Stimulated activated CD4-positive, alpha-beta T cell treated with anti-CD3 and anti-CD28 coated beads, Interleukin-12 subunit alpha, Interleukin-12 subunit beta, amount 100 ng/mL, for 4 hours (primary cell): ENCODE measurements around the gene PRLR.
"Not testable (repeated sequence)": the region's sequence is repeated elsewhere in the genome, so short reads cannot be mapped to it uniquely, and the experiment has no call there.

Experiments
- DNase-seq: peaks from one replicate; pipeline ENCODE4 v3.0.0-alpha.2; 2020

The PRLR gene

DNA sequence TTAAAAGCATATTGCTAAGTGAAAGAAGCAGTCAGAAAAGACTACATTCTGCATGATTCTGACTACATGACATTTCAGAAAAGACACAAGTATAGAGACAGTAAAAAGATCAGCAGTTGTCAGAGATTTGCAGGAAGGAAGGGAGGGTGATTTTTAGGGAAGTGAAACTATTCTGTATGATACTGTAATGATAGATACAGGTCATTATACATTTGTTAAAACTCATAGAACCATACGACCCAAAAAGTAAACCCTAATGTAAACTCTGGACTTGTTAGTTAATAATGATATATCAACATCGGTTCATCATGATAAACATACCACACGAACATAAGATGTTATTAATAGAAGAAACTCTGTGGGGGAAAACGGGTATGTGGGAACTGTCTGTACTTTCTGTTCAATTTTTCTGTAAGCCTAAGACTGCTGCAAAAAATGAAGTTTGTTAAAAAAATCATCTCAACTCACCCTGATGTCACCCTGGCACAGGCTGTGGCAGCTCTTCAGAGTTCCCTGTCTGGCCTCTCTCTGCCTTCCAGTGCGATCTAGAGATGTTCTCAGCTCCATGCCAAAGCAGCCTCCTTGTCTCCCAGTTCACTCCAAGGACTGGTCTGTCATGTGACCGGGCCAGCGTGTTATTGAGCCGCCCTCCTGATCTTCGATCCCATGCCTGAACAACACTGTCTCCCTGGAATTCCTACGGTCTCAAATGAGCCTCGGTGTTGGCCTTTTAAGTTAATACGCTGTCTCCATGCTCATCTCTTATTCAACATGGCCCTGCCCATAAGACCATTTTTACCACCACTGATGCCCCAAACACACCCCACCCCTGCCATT, 35.4 kb downstream of the PRLR start:
- no peak for DNase-seq

DNA sequence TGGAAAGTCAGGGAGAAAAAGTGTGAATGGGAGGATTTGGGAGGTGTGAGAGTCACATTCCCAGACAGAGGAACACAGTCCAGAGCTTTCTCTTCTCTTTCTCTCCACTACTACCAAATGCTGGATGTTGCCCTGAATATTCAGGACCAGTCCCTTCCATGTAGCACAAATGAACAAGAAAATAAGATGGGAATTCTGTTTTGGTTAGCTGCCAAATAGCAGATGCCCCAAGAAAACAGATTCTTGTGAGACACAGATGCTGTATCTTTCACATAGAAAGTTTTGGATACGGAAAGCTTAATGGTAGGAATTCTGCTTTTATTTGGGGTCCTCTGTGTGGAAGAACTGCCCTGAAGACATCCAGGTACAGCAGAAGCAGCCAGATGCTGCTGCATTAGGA, 37.8 kb downstream of the PRLR start:
- DNase-seq, result no peak

DNA sequence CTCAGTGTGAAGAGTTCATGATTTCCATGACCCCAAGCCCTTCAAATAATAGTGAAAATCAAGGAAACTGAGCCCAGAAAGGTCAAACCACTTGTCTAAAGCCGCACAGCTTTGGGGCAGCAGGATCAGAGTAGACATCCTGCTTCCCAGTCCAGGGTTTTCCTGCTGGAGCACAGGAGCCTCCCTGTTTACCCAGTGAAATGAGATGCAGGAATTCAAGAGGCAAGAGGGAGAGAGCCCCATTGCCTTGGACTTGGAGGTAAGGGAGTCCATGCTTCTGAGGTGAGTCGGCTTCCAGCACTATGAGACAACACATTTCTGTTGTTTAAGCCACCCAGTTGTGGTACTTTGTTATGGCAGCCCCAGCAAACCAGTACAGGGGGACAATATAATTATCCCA, 40.5 kb downstream of the PRLR start:
- DNase-seq, result not testable (repeated sequence)

DNA sequence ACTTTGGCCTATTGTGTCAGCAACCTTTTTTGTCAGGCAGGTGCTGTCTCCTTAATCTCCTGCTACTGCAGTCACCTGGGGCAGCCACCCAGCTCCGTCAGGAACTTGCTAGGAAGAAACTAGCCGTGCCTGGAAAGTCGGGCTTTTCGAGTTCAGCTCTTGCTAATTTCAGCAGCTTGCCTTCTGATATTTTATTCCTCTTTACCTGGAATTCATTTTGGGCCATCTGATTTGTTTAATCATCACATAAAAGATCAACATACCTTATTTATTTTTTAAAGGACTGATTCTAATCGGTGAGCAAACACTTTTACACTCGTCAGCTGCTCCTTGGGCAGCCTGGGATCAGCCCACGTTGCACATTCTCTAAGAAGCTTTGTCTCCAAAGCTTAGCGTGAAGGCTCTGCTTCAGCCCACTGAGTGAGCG, 42.2 kb downstream of the PRLR start:
- DNase-seq, result no peak

DNA sequence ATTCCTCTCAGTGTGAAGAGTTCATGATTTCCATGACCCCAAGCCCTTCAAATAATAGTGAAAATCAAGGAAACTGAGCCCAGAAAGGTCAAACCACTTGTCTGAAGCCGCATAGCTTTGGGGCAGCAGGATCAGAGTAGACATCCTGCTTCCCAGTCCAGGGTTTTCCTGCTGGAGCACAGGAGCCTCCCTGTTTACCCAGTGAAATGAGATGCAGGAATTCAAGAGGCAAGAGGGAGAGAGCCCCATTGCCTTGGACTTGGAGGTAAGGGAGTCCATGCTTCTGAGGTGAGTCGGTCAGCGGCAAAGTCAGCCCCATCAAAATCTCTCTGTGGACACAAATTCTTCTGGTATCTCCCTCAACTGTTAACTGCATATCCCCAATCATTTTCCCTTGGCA, 42.7 kb downstream of the PRLR start:
- DNase-seq, result not testable (repeated sequence)

DNA sequence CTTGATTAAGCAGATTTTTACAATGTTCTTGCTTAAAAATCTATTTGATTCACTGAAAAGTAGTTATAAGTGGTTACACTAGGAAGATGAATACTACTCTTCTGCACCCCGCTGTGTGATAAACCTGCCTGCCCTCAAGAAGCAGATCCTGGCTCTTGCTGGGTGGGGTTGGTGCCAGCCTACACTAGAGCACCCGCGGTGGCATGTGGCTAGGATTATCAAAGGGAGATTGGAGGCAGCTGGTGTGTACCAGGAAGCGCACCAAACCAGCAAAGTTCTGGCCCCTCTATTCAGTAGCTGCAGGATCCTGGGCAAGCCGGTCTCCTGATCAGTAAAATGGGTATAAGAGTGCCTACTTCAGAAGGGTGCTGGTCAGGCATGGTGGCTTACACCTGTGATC, 43.5 kb downstream of the PRLR start:
- no peak for DNase-seq

DNA sequence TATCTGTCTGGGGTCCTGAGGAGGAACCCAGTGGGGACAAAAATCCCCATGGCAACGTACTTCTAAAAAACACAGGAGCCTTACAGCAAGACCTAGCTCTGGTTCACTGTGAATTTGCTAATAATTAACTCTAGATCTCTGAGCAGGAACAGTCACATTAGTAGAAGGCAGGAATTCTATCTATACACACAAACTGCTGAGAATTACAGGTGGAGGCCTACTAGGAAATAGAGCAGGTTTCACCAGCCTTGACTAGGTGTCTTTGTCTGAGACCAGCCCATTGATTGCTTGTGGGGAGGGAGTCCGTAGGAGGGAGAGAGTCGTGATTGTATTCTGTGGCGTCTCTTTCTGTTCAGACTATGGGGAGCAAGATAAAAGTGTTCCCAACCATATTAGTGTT, 44.8 kb downstream of the PRLR start:
- no peak for DNase-seq

DNA sequence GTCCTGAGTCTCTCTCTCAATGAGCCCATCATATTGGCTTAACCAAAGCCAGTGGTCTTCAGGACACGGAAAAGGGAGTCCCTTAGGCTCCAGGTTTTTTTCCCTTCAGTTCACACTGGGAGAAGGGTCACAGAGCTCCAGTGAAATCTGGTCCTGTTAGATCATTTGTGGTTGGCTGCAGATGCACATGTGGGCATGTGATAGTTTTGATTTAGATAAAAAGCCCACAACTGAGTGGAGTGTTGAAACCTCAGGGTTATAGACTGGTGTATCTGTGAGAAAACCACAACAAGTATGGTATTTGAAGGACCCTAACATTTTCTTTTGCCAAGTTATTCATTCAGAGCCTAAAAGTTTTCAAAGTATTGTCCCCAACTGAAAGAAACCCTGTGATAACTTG, 46.7 kb downstream of the PRLR start:
- no peak for DNase-seq

DNA sequence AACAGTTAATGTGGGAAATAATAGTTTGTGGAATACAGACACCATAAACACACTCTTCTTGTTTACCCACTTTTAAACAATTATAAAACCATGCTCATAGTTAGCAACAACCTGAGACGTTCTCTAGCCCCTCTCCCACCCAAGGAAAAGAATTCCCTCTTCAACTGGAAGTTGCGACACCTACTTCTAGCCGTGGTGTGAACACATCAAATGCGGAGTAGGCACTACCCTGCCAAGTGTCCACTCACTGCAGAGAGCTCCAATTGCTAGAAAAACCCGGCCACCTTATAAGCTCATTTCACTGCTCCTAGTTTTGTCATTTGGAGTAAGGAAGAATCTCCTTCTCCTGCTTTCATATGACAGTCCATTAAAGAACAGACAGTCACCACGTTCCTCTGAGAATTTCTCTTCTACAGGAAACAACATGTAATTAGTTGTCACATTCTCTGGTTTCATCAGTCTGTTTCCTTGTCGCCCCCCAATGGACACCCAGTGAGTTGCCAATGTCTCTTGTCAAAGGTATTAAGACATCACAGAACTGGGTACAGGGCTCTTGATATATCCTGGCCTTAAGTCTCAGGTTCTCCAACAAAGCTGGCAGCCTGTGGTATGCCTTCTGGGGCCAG, 47.3 kb downstream of the PRLR start:
- peak; percentile 6 for DNase-seq

DNA sequence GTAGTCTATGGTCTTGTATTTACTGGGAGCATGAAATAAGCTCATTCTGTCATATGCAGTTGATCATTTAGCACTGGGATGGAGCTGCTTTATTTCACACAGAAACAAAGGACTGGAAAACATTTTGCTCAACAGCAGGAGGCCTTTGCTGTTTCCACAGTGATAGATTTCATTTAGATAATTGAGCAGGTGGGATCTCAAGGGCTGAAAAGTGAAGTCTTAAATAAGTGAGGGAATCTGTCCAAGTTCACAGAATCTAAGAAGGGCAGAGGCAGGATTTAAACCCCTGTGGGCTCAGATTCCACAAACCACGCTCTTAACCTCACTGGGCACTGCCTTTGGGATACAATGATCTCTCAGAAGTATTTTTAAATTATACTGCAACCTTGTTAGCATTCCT, 47.8 kb downstream of the PRLR start:
- DNase-seq, result no peak

DNA sequence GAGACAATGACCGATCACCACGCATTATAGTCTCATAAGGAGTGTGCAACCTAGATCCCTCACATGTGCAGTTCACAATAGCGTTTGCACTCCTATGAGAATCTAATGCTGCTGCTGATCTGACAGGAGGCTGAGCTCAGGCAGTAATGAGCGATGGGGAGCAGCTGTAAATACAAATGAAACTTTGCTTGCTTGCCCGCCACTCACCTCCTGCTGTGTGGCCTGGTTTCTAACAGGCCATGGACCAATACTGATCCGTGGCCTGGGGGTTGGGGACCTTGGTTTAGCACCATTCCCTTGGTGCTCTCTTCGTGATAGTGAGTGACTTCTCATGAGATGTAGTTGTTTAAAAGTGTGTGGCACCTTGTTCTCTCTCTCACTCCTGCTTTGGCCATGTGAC, 50.2 kb downstream of the PRLR start:
- no peak for DNase-seq

DNA sequence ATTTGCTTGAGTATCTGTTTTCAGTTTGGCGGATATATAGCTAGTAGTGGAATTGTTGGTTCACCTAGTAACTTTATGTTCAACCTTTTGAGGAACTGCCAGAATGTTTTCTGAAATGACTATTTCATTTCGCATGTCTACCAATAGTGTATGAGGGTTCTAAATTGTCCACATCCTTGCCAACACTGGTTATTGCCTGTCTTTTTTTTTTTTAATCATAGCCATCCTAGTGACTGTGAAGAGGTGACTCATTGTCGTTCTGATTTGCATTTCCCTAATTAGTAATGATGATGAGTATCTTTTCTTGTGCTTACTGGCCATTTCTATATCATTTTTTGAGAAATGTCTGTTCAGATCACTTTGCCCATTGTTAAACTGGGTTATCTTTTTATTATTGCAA, 52.5 kb downstream of the PRLR start:
- no peak for DNase-seq

DNA sequence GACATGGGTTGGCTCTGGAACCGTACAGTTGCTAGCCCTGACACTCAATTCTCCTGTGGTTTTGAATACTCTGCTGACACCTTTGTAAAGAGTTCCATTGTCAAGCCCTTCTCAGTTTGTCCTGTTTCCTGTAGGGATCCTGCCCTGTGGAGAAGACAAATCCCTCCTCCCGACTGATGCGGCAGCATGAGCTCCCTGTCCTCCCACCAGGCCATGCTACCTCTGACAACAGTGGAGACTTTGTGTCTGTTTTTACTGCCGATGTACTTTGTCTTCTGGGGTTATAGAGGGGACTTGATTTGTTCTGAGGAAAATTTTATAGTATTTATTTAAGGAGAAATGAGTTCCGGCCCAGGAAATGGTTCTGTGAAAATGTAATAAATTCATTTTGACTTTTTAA, 57.8 kb downstream of the PRLR start:
- DNase-seq, result no peak

DNA sequence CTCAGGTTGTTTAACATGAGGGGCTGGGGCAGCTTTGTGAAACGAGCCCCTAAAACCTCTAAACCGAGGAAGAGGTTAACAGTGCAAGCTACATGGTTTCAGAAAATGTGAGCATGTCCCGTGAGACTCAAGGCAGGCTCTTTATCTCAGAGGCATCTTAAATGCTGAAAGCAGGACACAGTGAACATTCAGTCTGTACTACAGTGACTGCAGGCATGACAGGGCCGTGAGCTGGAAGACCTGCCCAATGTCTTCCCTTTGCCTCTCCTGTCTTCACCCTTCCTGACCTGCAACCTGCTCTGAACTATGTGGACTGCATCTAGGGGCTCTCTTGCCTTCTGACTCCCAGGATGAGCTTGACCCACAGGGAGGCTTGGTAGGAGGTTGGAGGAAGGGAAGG, 58.3 kb downstream of the PRLR start:
- no peak for DNase-seq

DNA sequence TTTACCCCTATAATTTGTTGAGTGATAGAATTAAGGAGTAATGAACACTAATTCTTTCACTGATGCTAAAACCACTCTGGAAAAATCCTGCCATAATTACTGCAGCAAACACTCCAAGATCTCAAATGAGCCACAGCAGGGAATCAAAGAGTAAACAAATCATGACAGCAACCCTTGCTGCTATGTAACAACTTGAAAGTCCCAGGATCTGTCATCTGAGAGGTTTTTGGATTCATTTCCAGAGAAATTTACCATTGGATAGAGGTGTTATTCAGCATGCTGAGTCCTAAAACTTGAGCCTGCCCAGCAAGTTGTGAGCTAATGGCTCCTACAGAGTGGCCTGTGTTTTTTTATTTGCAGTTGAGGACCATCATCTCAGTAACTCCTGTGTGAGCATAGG, 59.2 kb downstream of the PRLR start:
- DNase-seq, result no peak

DNA sequence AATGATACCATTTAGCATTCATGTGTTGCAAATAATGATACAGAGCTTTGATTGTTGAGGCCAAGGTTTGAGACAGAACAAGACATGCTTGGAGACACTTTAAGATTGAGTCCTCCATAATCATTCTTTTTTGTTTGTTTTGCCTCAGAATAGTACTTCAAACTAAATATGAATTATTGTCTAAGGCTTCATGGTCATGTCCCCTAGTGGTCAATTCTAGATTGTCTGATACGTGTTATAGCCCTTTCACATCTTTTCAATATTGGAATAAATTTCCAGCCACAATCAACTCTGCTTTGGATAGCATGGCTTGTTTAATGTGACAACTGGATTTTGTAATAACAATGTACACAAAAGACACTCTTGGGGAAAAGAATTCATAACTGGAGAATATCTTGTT, 64.2 kb downstream of the PRLR start:
- no peak for DNase-seq

DNA sequence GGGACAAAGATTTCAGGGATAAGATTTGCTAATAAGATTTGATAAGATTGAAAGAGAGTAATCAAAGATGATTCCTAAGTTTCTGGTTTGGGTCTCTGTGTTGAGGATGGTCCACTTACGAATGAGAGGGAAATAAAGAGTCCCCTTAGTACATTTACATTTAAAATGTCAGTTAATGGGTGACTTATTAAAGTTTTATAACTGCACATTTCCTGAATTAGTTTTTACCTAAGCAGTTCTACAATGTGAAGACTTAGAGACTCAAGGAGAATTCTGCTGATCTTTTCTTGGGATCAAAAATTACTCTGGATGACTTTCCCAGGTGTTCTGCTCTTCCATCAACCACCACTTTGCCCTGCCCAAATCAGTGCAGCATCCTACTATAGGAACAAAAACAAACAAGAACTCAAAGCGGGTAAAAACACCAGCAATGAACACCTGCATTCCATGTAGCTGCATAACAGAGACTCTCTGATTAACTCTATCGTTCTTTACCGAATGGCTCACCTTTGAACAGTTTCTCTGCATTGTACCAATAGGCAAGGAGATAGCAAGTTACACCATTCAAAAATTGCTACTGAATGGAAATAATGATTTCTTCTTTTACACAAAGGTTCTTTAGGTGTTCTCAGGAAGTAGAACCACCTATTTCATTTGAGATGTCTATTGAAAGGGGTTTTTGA, 65.3 kb downstream of the PRLR start:
- DNase-seq, result no peak

DNA sequence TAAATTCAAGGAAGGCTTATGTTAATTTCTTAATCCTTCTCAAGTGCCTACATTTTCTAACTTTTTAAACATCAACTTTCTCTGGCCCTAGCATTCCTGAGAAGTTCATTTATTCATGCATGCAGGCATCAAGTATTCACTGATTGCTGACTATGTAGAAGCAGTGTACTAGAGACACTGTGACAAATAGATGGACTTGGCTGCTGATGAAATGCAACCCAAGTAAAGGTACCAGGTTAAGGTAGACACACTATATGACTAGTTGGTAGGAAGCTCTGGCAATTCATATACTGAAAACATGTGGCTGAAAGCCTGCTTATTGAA, 66.6 kb downstream of the PRLR start:
- no peak for DNase-seq

DNA sequence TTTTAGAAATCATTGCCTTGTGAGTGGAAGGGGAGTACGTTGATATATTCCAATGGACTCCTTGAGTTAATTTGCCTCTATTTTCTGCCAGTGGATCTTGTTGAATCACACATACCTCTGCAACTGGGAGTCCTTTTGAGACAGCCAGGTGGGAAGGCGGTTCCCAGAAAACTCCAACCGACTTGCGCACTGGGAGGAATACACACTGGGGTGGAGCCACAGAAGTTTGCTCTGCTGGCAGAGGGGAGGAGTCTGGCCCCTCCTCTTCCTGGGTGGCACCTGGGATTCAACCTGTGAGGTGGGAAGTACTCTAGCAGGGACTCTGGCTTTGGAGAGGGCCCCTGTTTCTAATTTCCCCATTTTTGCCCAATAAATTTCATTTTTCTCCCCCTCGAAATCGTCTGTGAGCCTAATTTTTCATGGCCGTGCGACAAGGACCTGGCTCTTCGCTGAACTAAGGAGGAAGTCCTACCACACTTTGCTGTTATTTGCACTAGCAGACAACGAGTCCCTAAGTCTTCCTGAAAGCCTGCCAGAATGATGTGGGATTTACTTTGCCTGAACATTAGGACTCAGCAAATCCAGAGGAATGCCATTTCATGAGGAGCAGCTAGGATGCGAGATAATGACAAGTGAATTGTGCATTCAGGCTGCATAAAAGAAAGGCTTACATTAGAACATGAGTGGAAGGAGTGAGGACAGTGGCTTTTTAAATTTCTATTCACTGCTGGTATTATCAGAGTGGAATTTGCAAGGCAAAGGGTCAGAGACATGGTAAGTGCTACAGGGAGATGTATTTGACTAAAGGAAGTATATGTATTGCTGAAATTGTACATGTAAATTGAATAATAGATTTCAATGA, 67.2 kb downstream of the PRLR start:
- no peak for DNase-seq

DNA sequence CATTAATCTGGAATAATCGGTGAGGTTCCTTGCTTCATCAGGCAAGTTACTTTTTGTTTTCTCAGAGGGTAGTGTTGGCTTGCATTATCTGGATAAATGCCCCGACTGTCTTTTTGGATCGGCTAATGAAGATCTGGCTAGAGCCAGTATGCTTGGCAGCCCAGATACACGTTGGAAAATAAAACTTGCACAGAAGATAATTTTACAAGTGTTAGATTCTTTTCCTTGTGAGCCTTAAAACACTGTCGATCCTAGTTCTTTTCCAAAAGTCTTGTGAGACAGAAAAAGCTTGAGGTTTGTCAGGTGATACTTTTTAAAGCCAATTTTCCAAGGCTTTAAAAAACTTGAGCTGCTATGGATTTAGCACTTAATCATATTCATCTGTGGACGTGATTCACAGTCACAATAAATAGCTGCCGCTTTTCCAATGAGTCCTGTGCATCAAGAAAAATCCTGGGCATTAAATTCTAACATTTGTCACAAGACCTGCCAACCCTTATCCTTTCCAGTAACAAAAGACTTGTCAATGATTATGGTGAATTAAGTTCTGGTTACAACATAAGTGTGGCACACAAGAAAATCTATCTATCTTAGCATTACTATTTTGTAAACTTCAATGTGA, 68.5 kb downstream of the PRLR start:
- DNase-seq, result no peak

DNA sequence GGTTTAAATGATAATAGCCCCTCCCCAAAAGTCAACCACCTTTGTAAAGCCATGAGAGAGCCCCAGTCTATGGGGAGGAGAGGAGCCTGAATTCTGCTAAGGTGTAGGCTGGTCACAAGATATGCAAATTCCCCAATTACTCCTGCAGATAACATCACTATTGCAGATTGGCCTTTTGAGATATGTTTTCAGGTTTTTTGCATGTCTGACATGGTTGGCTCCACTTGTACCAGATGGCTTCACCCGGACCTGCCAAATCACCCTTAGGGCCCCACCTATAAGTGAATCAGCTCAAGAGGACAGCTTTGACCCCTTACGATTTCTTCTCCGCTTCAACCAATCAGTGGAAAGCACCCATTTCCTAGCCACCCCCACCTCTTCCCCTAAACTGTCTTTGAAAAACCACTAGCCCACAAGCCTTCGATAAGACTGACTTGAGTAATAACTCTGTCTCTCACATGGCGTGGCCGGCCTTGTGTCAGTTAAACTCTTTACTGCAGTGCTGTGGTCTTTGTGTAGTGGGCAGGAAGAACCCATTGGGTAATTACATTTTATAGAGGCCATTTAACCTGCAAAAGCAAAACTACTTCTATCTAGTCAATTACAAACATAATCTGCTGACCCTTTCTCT, 69.7 kb downstream of the PRLR start:
- no peak for DNase-seq

DNA sequence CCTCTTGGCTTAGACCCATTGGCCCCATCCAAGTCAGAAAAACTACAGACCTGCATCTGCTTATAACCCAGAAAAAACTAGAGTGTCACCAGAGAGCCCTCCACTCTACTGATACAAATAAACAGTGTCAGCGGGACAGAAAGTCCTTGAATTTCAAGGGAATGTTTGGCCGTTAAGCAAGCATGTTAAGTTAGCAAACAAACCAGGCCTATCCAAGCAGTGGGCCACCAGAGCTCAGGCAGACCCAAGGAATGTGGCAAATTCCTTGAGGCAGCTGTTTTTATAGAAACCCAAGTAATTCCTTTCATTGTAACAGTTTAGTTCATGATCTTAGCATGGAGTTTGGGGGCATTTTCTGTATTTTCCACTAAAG, 70.9 kb downstream of the PRLR start:
- no peak for DNase-seq
